OCI-LY3 (cell line): ENCODE measurements around the gene FMNL3.

Experiments used
- H2AFZ ChIP-seq: fragments of 200-600, 300-600 bp; shearing (Covaris generic); 2 replicates; pipeline ENCODE4 v1.6.0; 2014; ENCODE audit warnings: antibody characterized with exemption, low read depth, low read length
- H3K27ac ChIP-seq: fragments of 200-600, 300-600 bp; sonication (generic); 2 replicates; pipeline ENCODE4 v1.5.1; 2014; ENCODE audit warnings: mild to moderate bottlenecking, low read length, moderate library complexity, mixed read lengths
- H3K27me3 ChIP-seq: fragments of 200-600, 300-600 bp; sonication (generic); 2 replicates; pipeline ENCODE4 v1.6.1; 2014; ENCODE audit warnings: low read depth, low read length, mixed read lengths
- H3K36me3 ChIP-seq: fragments of 200-600, 300-600 bp; sonication (generic); replicated peaks from 2 replicates; pipeline ENCODE3; 2014; ENCODE audit warnings: low read depth, low read length, mixed read lengths
- H3K4me1 ChIP-seq: fragments of 300-600, 200-600 bp; sonication (generic); 2 replicates; pipeline ENCODE4 v1.6.1; 2014; ENCODE audit warnings: low read length, mixed read lengths
- H3K4me2 ChIP-seq: fragments of 200-600, 300-600 bp; sonication (generic); 2 replicates; pipeline ENCODE4 v1.6.1; 2014; ENCODE audit warnings: low read length, mixed read lengths
- H3K4me3 ChIP-seq: fragments of 300-600, 200-600 bp; sonication (generic); 2 replicates; pipeline ENCODE4 v1.5.1; 2014; ENCODE audit warnings: antibody characterized with exemption, mild to moderate bottlenecking, low read length, moderate library complexity
- H3K79me2 ChIP-seq: fragments of 300-600, 200-600 bp; shearing (Covaris generic); 2 replicates; pipeline ENCODE4 v1.6.1; 2014; ENCODE audit warnings: mild to moderate bottlenecking, low read length, mixed read lengths
- H3K9ac ChIP-seq: fragments of 300-600, 200-600 bp; shearing (Covaris generic); 2 replicates; pipeline ENCODE4 v1.6.0; 2014; ENCODE audit warnings: mild to moderate bottlenecking, low read length, moderate library complexity
- H3K9me3 ChIP-seq: fragments of 200-600, 300-600 bp; shearing (Covaris generic); 2 replicates; pipeline ENCODE4 v1.6.1; 2014; ENCODE audit warnings: low read length, mixed read lengths; ENCODE audit not compliant: insufficient read depth
- H4K20me1 ChIP-seq: fragments of 200-600, 300-600 bp; sonication (generic); 2 replicates; pipeline ENCODE4 v1.6.1; 2016; ENCODE audit warnings: low read length, mixed read lengths; ENCODE audit not compliant: insufficient read depth
- EZH2phosphoT487 ChIP-seq: fragments of 200-600 bp; shearing (Covaris generic); IDR thresholded peaks from 2 replicates; pipeline ENCODE4 v1.6.1; 2018; ENCODE audit warnings: antibody characterized with exemption, mixed run types, low read depth
- TF ChIP-seq, protein P1 (sequence below): fragments of 200-600, 300-600 bp; sonication (generic); IDR thresholded peaks from 2 replicates; pipeline ENCODE4 v1.5.1; 2014; ENCODE audit warnings: antibody characterized with exemption, low read length, low read depth

Gene FMNL3

DNA sequence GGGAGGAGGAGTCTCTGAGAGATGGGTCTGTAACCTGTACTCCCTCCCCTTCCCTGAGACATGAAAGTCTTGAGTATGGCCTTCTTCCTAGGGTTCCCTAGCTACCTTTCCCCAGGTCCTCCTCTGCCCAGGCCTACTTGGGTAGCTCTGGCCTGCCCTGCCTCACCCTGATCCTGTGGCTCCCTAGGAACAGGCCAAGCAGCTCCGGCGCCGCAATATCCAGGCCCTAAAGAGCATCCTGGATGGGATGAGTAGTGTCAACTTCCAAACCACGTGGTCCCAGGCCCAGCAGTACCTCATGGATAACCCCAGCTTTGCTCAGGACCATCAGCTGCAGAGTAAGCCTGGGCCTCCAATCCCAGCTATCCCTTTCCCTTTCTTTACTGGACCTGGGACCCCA lies 71.5 kb downstream of the FMNL3 start:
- no peak overlapping the region for H3K4me2 ChIP-seq

DNA sequence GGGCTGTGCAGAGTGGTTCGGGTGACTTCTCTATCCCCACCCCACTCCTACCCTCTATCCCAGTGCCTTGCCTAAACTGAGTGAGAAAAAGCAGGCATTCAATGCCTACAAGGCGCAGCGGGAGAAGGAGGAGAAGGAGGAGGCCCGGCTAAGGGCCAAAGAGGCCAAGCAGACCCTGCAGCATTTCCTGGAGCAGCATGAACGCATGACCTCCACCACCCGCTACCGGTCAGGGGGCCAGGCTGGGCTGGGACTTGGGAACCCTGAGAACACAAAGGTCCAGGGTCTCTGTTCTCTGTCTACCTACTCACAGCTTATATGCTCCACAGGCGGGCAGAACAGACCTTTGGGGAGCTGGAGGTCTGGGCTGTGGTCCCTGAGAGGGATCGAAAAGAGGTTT lies 72.2 kb downstream of the FMNL3 start:
- Histone ChIP-seq H3K27me3 (no peaks in the 10 kb centered on the region), H3K4me3 (no peak overlapping the region)

More for the DNA sequence above, 71.5 kb downstream of the FMNL3 start:
- no peaks in the 10 kb centered on the region for H3K9me3 ChIP-seq
- peaks cover 11% of the 10 kb centered on the region for H3K36me3 ChIP-seq
- no peaks in the 10 kb centered on the region for H4K20me1 ChIP-seq
- H3K4me3 ChIP-seq = no peak overlapping the region
- no peak for TF ChIP-seq EZH2phosphoT487
- TF ChIP-seq, protein P1, sequence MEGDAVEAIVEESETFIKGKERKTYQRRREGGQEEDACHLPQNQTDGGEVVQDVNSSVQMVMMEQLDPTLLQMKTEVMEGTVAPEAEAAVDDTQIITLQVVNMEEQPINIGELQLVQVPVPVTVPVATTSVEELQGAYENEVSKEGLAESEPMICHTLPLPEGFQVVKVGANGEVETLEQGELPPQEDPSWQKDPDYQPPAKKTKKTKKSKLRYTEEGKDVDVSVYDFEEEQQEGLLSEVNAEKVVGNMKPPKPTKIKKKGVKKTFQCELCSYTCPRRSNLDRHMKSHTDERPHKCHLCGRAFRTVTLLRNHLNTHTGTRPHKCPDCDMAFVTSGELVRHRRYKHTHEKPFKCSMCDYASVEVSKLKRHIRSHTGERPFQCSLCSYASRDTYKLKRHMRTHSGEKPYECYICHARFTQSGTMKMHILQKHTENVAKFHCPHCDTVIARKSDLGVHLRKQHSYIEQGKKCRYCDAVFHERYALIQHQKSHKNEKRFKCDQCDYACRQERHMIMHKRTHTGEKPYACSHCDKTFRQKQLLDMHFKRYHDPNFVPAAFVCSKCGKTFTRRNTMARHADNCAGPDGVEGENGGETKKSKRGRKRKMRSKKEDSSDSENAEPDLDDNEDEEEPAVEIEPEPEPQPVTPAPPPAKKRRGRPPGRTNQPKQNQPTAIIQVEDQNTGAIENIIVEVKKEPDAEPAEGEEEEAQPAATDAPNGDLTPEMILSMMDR = no peak
- H3K4me1 ChIP-seq = peaks cover 18% of the 10 kb centered on the region
- H3K79me2 ChIP-seq = no peaks in the 10 kb centered on the region
- no peak overlapping the region for H2AFZ ChIP-seq
- H3K27me3 ChIP-seq = no peaks in the 10 kb centered on the region
- no peak overlapping the region for H3K27ac ChIP-seq
- no peak overlapping the region for H3K9ac ChIP-seq

DNA sequence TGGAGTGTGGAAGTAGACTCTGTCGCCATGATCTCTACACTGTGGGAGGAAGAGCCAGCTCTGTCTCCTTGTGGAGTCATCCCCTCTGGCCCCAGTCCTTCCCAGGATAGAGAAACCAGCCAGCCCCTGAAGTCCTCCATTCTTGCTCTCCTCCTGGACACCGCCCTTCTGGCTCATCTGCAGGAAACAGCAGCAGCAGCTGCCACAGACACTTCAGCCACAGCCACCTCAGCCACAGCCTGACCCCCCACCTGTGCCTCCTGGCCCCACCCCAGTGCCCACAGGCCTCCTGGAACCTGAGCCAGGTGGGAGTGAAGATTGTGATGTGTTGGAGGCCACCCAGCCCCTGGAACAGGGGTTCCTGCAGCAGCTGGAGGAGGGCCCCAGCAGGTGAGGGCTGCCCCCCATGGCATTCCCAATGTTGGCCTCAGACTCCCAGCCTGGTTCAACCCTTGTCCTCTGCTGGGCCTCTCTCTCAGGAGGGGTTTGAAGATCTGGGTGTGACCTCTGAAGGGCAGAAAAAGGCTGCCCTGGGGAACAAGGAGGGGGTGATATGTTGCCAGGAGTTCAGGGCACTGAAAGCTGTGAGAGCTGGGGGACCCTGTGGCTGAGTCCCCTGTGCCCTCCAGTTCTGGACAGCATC lies 73.4 kb downstream of the FMNL3 start:
- H3K4me2 ChIP-seq = no peak overlapping the region

More for the DNA sequence above, 72.2 kb downstream of the FMNL3 start:
- no peak for TF ChIP-seq EZH2phosphoT487
- TF ChIP-seq, protein P1 = no peak
- Histone ChIP-seq H3K36me3 (peaks cover 8% of the 10 kb centered on the region), H3K4me1 (peaks cover 15% of the 10 kb centered on the region), H3K79me2 (no peaks in the 10 kb centered on the region), H3K4me2 (no peak overlapping the region), H3K9me3 (no peaks in the 10 kb centered on the region), H2AFZ (no peak overlapping the region), H3K9ac (no peak overlapping the region), H3K27ac (no peak overlapping the region), H4K20me1 (no peaks in the 10 kb centered on the region)

DNA sequence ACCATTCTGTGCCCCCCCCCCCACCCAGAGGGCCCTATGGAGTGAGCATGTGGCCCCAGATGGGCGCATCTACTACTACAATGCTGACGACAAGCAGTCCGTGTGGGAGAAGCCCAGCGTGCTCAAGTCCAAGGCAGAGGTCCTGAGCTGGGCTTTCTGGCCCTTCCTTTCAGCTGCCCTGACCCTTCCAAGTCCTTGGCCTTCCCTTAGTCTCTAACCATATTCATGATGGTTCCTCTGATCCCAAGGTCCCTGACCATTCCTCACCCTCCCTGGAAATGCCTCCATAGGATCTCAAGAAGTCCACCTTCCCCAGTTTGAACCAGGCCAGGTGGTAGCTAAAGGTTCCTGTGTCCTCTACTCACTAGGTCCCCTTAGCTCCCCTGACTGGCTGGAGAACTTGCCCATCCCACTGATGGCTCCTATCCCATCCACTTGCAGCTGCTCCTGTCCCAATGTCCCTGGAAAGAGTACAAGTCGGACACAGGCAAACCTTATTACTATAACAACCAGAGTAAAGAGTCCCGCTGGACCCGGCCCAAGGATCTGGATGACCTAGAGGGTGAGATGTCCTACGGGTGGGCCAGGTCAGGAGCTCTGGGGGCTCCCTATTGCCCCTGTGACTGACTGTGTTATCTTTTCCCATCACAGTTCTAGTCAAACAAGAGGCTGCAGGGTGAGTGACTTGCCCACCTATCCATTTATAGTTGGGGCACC lies 74.1 kb downstream of the FMNL3 start:
- Histone ChIP-seq H3K4me3 (no peak overlapping the region), H3K79me2 (no peaks in the 10 kb centered on the region), H3K27ac (no peak overlapping the region), H3K9me3 (no peaks in the 10 kb centered on the region), H3K9ac (no peak overlapping the region), H4K20me1 (no peaks in the 10 kb centered on the region), H2AFZ (no peak overlapping the region), H3K4me2 (no peak overlapping the region), H3K4me1 (peaks cover 5% of the 10 kb centered on the region), H3K27me3 (no peaks in the 10 kb centered on the region), H3K36me3 (peaks cover 3% of the 10 kb centered on the region)
- TF ChIP-seq EZH2phosphoT487 = no peak
- TF ChIP-seq, protein P1 = no peak

More for the DNA sequence above, 73.4 kb downstream of the FMNL3 start:
- Histone ChIP-seq H3K9ac (no peak overlapping the region), H3K9me3 (no peaks in the 10 kb centered on the region), H3K27ac (no peak overlapping the region), H3K36me3 (peaks cover 8% of the 10 kb centered on the region), H3K4me1 (peaks cover 5% of the 10 kb centered on the region), H3K4me3 (no peak overlapping the region), H4K20me1 (no peaks in the 10 kb centered on the region), H3K79me2 (no peaks in the 10 kb centered on the region), H2AFZ (no peak overlapping the region), H3K27me3 (no peaks in the 10 kb centered on the region)
- no peak for TF ChIP-seq EZH2phosphoT487
- TF ChIP-seq, protein P1 = no peak
